Hippocampal formation (tissue), 2 donors: ENCODE results near the gene SLC1A2.
A peak's percentile ranks its signal among the peaks of the same experiment; 100 is the strongest.

Experiments used
- DNase-seq, 2 donors: peaks; one replicate each; lab custom pipeline; 2025; lab: John Stamatoyannopoulos, UW

The SLC1A2 gene

DNA sequence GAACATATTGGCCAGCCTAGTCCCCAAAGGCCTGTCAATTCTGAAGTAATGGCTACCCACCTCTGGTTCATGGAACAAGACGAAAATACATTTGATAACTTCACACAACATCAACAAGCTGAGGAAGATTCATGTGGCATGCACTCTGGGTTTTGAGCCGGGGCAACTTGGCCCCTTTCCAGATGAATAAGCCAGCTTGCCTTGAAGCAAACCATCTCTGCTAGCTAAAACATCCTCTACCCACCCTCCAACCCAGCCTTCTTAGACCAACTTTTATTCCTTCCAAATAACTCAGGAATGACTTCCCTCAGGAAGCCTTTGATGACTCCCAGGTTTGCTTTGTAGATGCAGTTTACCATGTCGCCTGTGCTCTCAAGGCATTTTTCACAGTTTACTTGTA is 94.4 kb downstream of the SLC1A2 start:
- no peak for DNase-seq

DNA sequence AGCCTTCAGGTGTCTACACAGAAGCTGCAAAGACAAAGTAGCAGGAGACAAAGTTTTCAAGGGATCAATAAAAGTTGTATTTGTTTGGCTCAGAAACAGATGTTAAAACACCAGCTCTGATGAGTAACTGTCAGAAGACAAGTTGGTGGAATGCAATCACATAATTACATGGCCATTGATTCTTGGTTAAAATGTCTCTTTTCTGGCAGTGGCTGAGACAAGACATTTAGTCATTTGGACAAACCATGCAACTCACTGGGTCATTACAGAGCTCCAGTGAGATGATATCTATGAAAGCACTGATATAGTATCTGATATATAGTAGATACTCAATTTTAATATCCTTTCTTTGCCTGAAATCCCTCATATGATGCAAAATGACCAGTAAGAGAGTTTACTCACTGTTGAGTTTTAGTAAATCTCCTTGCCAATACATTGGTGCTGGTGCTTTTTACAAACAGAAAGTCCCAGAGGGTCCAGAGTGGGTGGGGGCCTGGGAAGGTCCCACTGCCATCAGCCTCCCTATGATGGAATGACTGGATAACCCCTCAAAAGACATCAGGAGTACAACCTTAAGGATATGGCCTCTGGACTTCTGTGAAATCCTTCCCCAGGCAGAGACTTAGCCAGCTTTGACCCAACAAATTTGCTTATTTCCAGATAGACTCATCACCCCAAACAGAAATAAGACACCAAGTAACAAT is 95.0 kb downstream of the SLC1A2 start:
- no peak for DNase-seq

DNA sequence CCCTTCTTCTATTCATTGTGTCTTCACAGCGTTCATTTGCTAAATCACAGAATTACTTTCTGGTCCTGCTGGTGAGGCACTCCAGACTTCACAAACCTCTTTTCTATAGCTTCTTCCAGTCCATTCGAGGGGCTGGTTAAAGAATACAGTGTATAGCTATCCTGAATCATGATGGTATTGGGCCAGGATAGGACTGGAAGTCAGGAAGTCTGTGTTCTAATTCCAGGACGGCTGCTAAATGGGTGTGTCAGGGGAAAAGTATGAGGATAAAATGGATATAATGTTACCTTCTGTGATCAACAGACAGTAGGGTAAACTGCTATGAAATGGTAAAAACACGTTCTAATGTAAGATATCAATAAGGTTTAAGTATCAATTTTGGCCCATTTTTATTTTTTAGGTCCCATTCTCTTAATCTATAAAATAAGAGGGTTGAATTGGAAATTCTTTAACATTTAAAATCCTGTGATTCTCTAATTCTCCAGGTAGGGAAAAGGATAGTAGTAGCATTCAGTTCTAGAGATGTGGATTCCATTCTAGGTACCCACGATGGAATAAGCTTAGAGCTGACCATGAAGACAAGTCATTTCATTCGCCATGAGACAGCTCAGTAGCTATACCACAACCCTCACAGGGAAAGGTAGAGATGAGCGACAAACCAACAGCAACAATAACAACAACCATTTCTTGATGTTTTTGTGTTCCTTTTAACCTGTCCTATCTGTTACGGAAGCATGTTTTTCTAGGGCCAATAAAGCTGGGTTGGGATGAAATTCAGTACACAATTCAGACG is 96.1 kb downstream of the SLC1A2 start:
- no peak for DNase-seq

DNA sequence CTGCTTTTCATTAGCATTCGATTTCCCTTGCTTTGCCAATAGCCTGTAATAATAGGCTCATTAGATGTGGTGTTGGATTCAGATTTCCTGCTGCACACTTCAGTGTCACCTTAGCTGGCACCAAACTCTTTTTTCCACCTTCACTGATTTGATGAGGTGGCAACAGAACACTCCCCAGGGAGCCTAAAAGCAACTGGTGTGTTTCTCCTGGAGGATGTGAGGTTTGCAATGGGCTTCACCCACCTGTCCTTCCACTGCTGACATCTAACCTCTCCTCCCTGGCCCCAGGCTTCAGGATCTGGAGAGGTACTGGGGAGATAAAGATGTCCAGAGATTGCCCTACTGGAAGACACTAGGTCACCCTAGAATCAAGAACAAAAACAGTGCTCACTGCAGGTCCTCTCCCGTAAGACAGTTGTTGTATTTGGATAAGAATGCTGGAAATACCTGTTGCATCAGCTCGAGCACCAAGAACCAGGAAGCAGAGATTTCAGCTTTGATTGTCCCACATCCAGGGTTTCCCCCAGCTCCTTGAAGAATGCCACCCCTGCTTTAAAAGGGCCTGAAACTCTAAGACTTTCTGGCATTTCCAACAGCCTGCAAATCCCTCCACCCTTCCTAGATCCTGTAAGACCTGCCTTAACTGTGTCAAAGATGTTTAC is 96.9 kb downstream of the SLC1A2 start:
- DNase-seq = no peak

DNA sequence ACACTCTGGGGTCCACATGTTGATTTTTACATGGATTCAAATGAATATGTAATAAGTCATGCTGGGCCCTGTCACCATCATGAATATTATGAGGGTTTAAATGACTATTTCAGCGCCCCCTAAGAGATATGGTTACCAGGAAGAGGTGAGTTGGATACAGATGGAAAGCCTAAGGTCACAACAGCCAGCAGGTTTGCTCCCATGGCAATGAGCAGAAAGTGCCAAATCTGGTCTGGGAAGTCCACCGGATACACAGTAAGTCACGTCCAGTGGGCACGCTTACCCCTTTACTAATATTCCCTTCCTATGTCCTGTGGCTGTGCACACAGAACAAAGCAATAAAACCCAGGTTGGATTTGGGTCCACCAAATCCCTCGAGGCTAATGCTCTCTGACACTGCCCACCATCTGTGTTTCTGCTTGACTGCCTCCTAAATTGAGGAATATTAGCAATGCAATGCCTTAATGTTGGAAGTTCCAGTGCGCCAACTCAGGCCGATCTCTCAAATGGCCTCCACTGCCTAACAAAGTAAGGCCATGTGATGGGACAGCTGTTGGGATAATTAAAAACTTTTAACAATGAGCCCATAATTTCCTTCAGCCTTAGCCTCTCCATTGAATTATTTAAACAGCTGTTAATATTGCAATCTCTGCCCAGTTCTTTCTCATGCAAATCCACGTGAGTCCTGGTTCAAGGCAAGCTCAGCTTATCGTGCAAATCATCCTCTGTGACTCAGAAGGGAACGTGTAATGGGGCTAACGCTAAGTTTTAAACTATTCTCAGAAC is 97.6 kb downstream of the SLC1A2 start:
- DNase-seq = no peak

DNA sequence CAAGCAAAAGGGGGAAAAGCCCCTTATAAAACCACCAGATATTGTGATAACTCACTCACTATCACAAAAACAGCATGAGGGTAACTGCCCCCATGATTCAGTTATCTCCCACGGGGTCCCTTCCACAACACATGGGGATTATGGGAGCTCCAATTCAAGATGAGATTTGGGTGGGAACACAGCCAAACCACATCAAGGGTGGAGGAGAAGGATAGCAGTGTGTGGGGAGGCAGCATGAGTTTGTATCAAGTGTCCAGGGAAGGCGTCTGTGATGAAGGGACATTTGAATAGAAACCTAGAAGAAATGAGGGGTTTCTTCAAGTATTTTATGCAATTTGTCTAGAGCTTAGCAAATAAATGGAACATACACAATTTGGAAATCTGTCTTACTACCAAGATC is 98.2 kb downstream of the SLC1A2 start:
- DNase-seq = no peak

DNA sequence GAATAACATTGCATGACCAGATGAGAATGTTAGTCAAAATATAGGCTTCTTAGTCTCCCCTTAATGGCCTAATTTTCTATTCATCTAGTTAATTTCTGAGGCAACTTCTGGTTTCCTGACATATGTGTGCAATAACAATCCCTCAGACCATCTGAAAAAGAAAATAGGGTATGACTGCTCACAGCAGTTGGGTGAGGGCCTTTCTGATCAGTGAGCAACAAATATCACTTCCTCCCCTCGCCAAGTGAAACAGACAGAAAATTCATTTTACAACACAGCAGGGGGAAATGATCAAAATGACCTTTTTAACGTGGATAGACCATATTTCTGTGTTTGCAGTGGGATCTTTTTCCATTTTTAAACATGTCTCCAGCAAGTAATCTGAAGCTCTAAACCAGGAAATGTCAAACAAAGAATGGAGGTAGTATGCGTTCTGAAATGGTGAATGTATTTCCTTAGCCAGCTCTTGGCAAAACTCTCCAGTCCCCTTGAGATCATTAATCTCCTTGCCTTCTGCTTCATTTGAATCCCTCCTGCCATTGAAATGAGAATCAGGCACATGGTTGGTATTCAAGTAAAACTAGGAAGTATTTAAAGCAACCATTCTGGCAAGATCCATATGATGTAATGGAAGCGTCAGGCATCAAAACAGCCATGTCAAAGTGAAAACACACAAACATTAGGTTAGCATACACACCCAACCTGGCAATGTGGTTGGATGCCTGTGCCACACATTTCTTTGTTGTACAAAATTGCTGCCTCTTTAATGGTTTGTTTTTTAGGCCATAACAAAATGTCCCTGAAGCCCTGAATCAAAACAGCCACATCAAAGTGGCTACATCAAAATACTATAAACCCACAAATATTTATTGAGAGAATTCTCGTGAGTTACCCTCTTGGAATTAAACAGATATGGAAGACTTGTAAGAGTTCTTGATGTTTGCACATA is 100.1 kb downstream of the SLC1A2 start:
- no peak for DNase-seq

DNA sequence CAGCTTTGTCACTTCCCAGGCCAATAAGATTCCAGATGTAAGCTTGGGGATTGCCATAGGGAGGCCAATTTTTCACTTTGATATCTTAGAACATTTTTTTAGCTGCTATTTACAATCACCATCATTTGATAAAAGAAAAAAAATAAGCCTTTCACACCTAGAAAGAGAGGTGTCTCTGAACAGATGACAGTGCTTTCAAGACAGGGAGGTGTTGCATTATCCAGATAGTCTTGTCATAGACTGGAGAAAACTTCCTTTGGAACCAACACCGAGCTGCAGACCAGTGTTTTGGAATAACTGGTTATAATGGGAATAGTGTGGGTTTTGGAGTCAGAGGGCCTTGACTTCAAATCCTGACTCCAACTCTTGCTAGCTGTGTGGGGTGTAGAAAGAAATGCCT is 101.0 kb downstream of the SLC1A2 start:
- DNase-seq = no peak

DNA sequence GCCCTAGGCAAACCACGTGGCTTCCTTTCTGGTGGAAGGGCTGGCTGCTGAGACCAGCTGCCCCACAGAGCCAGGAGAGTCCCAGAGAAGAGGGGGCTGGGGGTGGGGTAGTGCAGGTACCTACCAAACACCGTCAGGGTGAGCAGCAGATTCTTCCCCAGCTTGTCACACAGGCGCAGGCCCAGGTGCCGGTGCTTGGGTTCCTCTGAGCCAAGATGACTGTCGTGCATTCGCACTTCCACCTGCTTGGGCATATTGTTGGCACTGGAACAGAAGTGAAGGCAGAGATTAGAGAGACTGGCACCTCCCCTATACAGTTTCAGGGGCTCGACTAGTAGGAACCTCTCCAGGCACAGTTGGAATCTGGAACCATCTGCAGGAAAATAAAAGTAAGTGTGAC is 102.1 kb downstream of the SLC1A2 start:
- no peak for DNase-seq

DNA sequence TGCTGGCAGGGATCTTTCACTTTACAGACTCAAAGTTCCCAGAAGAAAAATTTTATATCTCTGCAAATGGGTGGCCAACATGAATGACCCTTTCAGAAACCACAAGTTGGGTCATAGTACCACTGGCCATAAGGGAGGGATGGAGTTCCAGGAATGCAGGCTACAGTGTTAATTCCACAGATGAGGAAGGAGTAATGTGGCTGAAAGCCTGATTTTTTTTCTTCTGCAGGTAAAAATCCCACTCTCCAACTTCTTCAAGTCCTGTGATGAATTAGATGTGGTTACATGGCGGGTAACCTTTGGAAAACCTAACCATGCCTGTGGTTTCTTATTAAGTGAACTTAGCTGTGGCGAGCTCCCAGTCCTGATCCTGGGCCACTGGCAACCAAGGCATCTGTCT is 103.2 kb downstream of the SLC1A2 start:
- no peak for DNase-seq

DNA sequence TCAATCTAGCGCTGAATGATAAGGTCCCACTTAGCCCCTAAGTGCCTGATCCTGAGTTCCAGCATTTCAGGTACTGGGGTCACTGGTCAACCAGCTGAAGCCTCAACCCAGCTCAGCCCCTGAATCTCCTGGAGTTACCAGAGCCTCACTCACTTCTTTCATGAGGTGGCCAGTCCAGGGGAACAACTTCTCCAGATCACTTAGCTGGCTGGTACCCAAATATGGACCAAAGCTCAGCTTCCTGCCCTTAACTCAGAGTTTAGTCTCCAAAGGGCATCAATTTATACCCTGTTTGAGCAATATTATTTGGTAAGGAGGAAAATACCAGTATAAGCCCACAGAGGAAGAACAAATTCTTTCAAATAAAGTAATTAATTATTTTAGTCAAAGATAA is 105.6 kb downstream of the SLC1A2 start:
- DNase-seq = no peak

DNA sequence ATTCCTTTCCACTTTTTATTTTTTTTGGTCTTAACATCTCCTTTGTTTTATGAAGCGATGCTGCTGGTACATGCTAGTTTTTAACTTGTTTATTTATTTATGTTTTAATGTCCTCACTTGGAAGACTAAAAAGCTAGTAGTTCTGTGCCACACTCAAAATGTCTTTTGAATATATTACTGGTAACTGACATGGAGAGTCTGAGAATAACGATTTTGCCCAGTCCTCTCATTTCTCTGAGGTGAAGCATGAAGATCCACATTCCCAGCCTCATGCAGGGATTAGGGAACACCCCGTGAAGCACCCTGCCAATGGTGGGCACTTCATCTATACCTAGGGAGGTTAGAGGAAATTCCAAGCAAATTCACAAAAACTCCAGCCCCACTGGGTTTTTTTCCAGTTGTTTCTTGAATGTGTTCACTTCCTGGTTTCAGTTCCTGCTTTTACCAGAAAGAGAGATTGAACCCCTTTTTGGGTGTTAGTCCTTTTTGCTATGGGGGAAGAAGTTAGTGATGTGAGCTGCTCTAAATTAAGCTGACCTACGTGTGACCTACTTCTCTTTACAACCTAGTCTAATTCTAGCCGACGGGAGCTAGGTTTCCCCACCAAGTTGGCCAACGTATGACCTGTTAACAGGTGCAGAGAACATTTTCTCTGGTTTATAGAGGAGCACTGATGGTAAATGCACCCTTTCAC is 106.1 kb downstream of the SLC1A2 start:
- no peak for DNase-seq

DNA sequence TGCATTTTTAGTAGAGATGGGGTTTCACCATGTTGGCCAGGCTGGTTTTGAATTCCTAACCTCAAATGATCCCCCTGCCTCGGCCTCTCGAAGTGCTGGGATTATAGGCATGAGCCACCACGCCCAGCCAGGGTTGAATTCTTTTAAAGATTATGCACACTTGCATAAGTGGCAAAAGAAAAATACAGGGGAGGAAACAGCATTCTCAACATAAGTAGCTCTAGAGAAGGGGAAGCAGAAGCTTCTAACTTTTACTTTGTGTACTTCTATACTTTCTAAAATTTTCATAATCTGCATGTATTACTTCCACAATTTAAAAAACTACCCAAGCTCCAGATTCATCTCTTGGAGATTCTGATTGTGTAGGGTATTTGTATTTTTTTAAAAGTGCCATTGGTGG is 108.0 kb downstream of the SLC1A2 start:
- no peak for DNase-seq

DNA sequence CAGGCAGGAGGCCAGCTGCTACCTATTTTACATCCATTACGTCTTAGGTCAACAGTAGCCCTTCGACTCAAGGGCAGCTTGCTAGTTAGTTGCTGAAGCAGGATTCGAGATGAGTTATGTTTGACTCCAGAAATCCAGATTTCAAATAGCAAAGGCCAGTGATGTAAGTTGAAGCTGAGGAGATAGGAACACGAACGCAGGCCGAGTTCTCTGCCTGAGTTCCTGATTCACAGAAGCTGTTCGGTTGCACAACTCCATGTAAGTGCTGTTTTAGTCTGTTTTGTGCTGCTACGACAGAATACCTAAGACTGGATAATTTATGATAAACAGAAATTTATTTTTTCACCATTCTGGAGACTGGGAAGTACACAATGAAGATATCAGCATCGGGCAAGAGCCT is 111.2 kb downstream of the SLC1A2 start:
- DNase-seq = no peak

DNA sequence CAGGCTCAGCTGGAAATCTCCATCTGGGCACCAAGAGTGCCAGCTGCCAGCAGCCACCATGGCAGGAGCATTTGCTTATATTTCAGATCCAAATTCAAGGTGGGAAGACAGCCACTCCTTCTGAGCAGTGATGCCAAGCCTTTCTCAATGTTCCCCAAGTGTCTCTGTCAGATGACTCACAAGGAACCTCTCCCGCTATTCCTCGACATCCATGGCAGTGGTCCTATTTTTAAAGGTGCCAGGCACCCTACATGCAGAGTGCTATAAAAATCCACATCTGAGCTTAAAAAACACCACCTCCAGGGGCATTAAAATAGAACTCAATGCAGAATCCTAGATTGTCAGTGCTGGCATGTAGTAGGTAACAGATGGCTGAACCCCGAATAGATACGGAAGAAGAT is 112.1 kb downstream of the SLC1A2 start:
- peak in 1 of 2 donors; percentile 37 for DNase-seq

DNA sequence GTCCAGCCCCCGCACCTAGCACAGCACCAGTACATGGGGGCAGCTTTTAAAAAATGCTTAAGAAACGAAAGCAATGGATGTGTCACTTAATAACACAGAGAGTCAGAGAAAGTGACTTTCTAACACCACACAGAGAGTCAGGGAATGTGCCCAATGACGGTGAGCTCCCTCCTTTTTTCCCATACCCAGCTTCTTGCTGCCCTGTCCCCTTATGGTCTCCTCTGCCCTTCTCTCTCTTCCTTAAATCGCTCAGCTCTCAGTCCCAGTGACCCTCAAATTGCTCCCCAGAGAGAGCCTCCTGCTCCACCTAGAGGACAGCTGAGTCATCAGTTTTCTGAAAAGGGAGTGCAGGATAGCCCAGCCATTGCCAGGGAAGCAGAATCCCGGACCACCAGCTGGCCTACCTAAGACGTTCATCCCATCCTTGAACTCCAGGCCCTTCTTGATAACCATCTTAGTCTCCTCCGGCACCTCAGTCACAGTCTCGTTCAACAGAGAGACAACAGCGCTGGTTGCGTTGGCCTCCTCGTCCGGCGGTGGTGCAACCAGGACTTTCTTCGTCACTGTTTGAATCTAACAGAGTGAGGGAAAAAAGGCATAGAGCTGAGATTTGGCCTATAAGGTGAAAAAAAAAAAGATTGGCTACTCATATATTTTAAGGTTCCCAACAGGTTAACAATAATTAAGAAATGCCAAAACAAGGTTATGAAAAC is 113.5 kb downstream of the SLC1A2 start:
- DNase-seq = peak in 1 of 2 donors; percentile 22

DNA sequence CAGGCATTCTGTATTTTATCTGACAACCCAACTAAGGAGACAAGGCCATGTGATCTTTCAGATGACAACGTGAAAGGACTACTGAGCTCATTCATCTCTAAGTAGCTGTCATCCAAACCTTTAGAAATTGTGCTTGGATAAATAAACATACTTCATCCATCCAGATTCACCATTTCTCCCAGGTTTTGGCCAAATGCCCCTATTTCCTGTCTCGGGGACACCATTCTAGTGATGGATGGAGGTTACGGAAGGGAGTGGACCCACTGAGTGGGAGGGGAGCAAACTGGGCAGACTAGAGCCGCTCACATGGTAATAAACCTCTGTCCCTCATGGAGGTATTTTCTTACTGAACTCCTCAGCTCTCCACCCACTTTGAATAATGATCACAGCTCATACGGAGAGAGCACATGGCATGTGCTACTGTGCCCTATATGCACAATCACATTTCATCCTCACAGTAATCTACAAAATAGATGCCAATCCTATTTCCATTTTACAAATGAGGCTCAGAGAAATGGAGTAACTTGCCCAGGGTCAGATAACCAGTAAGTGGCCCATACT is 114.4 kb downstream of the SLC1A2 start:
- DNase-seq = no peak

DNA sequence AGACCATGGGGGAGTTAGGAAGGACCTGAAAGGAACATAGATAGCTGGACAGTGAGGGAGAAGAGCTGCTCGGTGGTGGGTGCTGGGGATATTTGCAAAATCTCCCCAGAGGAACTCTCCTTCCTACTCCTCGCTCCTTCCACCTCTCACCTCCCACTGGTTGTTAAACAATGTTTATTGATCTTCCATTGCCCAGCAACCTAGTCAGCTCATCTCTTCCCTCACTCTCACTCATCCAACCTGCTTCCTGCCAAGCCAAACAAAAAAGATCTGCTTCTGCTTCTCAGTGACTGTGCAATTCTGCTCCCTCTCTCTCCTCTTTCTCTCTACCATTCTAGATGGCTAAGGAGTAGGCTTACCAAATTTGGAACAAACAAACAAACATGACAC is 115.0 kb downstream of the SLC1A2 start:
- no peak for DNase-seq

DNA sequence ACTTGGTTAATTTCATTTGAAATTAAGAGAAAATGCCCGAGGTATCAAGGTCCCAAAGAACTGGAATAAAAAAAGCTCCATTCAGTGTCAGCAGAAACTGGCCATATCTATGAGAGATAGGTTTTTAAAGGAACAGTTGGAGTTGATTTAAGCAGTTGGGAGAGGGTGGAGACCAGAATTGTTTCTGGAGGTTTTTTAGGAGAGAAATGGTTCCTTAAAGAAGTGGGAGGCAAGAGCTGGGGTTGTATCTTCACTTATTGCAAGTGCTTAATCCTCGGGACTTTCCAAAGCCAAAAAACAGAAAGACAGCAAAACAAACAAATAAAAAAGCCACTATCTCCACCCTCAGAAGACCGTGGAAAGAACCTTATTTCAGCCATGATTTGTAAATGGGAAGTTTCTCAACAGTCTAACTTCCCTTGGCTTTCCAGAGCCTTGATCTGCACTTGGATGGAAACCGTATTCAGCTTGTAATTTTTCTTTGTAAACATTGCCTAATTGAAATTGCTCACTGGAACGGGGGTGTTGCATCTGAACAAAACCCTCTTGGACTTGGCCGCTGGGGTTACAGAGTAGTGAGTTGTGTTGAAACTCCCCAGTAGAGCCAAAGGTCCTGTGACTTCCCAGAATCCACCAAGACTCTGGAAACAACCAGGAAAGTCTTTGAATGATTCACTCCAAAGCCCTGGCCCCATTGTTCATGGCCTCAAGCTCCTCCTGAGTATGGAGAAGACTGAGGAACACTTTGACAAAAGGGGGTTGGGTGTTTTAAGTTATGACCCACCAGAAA is 115.6 kb downstream of the SLC1A2 start:
- peak in 1 of 2 donors; percentile 53 for DNase-seq
